Activated CD4-positive, CD25-positive, alpha-beta regulatory T cell treated with anti-CD3 and anti-CD28 coated beads, Interleukin-2, amount 50 U/mL, for 72 hours (primary cell): ENCODE data around the gene ST3GAL6.

Experiments
- DNase-seq: peaks from one replicate; pipeline ENCODE4 v3.0.0; 2021

ST3GAL6 gene

GRCh38 chr3:98763076-98763475 is at the start of gene ST3GAL6:
Gene ST3GAL6 (plus strand): TSS chr3:98763340. CDS start chr3:98768441, 5,101 bp downstream.
- DNase-seq: no peak

GRCh38 chr3:98713984-98714383 is 49.2 kb upstream of the ST3GAL6 start:
- no peak for DNase-seq

- no peak for DNase-seq
Observed at GRCh38 chr3:98717584-98717983, 45.6 kb upstream of the ST3GAL6 start.

GRCh38 chr3:98718730-98719129 is 44.4 kb upstream of the ST3GAL6 start:
- DNase-seq: no peak

- DNase-seq: no peak
Observed at GRCh38 chr3:98721776-98722175, 41.4 kb upstream of the ST3GAL6 start.

GRCh38 chr3:98722389-98722788 is 40.8 kb upstream of the ST3GAL6 start:
- DNase-seq: no peak

- no peak for DNase-seq
Observed at GRCh38 chr3:98725352-98725751, 37.8 kb upstream of the ST3GAL6 start.

- DNase-seq: no peak
Observed at GRCh38 chr3:98726084-98726483, 37.1 kb upstream of the ST3GAL6 start.

- no peak for DNase-seq
Observed at GRCh38 chr3:98727638-98728037, 35.5 kb upstream of the ST3GAL6 start.

GRCh38 chr3:98728672-98729071 is 34.5 kb upstream of the ST3GAL6 start:
- DNase-seq: no peak

- DNase-seq: no peak
Observed at GRCh38 chr3:98730338-98730737, 32.8 kb upstream of the ST3GAL6 start.

GRCh38 chr3:98730886-98731537 is 32.1 kb upstream of the ST3GAL6 start:
- DNase-seq: no peak

GRCh38 chr3:98731720-98732285 is 31.3 kb upstream of the ST3GAL6 start:
- DNase-seq: no peak

- DNase-seq: no peak
Observed at GRCh38 chr3:98732286-98733052, 30.7 kb upstream of the ST3GAL6 start.

- DNase-seq: peak; percentile 29
Observed at GRCh38 chr3:98733053-98733811, 29.9 kb upstream of the ST3GAL6 start.

- no peak for DNase-seq
Observed at GRCh38 chr3:98733812-98734281, 29.3 kb upstream of the ST3GAL6 start.

- DNase-seq: no peak
Observed at GRCh38 chr3:98734306-98734705, 28.8 kb upstream of the ST3GAL6 start.

GRCh38 chr3:98734735-98735134 is 28.4 kb upstream of the ST3GAL6 start:
- no peak for DNase-seq

GRCh38 chr3:98735296-98735695 is 27.8 kb upstream of the ST3GAL6 start:
- no peak for DNase-seq

- DNase-seq: no peak
Observed at GRCh38 chr3:98735761-98736269, 27.3 kb upstream of the ST3GAL6 start.

GRCh38 chr3:98737301-98737700 is 25.8 kb upstream of the ST3GAL6 start:
- no peak for DNase-seq

GRCh38 chr3:98739266-98739665 is 23.9 kb upstream of the ST3GAL6 start:
- no peak for DNase-seq

GRCh38 chr3:98740324-98740723 is 22.8 kb upstream of the ST3GAL6 start:
- DNase-seq: no peak
